ENCODE results near the gene TMOD4. TPM values are rescaled to one million over a fixed set of nuclear protein-coding genes. Genes with fewer than 3 reads are reported as not detected.

The TMOD4 gene
- total RNA-seq (2013; cell fraction: nucleolus; rRNA removed), result not detected in 2 replicates
- total RNA-seq (2014; rRNA removed), result 0.38 and 0.56 TPM in 2 replicates
- total RNA-seq (2014; rRNA removed; fragmentation: Illumina TruSeq; extraction: Trizol), result not detected in 2 replicates
- total RNA-seq (2021), result 1.2 TPM in 1 of 2 replicates, not detected in the other
- polyA plus RNA-seq (2011; ENCODE audit: low read depth), result not detected
- 0.98 and 1.4 TPM in 2 replicates for polyA plus RNA-seq (2011; rRNA removed)
- 0.15 and 0.69 TPM in 2 replicates for polyA plus RNA-seq (2011; cell fraction: cytosol; rRNA removed)
- 2.1 and 2.4 TPM in 2 replicates for polyA plus RNA-seq (2011; cell fraction: nucleus; rRNA removed)
- polyA plus RNA-seq (2012), result 0.39 and 1.8 TPM in 2 replicates
- 0.38 and 1.1 TPM in 2 replicates for polyA plus RNA-seq (2014; fragmentation: Illumina TruSeq; extraction: Trizol)
- polyA plus RNA-seq (2014; fragmentation: Nextera tagmentation; extraction: Ambion mirVana), result under 1 TPM; 0.45 to 0.51 TPM
- 0.41 and 0.43 TPM in 2 replicates for polyA plus RNA-seq (2014; rRNA removed)
- polyA plus RNA-seq (2016; fragmentation: Nextera tagmentation; extraction: Ambion mirVana), result under 1 TPM; 0.30 to 0.50 TPM
- polyA minus RNA-seq (2011; rRNA and poly(A)+ RNA removed), result 3.8 TPM in 1 of 2 replicates, not detected in the other
- polyA minus RNA-seq (2011; cell fraction: cytosol; rRNA and poly(A)+ RNA removed), result not detected in 2 replicates
- polyA minus RNA-seq (2011; cell fraction: nucleus; rRNA and poly(A)+ RNA removed), result not detected in 2 replicates
- Bru-seq, nascent RNA, result percentile 50 among the genes with signal in this experiment
- BruChase-seq, experiment 1, labeled RNA remaining after a 6-hour chase, result percentile 68 among the genes with signal in this experiment
- BruChase-seq, experiment 2, labeled RNA remaining after a 2-hour chase, result percentile 66 among the genes with signal in this experiment
- long read RNA-seq, experiment 1, result 0 reads
- long read RNA-seq, experiment 2, result 0 reads

GRCh38 chr1:151175863-151176262 is at the start of gene TMOD4:
Gene TMOD4 (minus strand): TSS chr1:151175981. CDS start chr1:151174875, 1,106 bp downstream.
- Histone ChIP-seq H3K79me2 (ENCODE audit: control insufficient read depth, insufficient read depth, low read length) (no peaks in the 10 kb centered on the region), H4K20me1 (ENCODE audit: control insufficient read depth, insufficient read depth) (no peaks in the 10 kb centered on the region; the same call in 1 of the 2 replicates), H3K4me3 (no peak within 1 kb of the TSS), H3K27ac (ENCODE audit: control insufficient read depth, insufficient read depth) (no peak within 1 kb of the TSS), H3K9me3 (replicated peaks; ENCODE audit: control insufficient read depth, insufficient read depth, low read length) (no peaks in the 10 kb centered on the region), H3K4me1 (ENCODE audit: control insufficient read depth, insufficient read depth, low read length) (no peaks in the 10 kb centered on the region), H3K36me3 (ENCODE audit: control insufficient read depth in 2 of 2, insufficient read depth in 2 of 2, low read length in 1 of 2) (peaks cover 13 to 15% of the 10 kb centered on the region in 2 experiments; a peak in 3 of 4 replicates), H3K4me2 (ENCODE audit: control insufficient read depth, insufficient read depth) (no peak within 1 kb of the TSS), H3K27me3 (replicated peaks in 1 of 2; ENCODE audit: control insufficient read depth in 2 of 2, insufficient read depth in 2 of 2, low read length in 1 of 2) (no peaks in the 10 kb centered on the region), H3K9ac (ENCODE audit: control insufficient read depth, insufficient read depth, low read length) (no peak within 1 kb of the TSS), H2AFZ (ENCODE audit: control insufficient read depth, low read depth, low read length) (no peak within 1 kb of the TSS)
- in situ Hi-C loops (cut with MboI), result no loop called here
- TF ChIP-seq SPI1 (IDR thresholded peaks at IDR 0.05; ENCODE audit: borderline replicate concordance, insufficient read depth, low read depth, low read length) (peak; percentile 53; the same call in 1 of the 2 replicates), PML (IDR thresholded peaks at IDR 0.05; ENCODE audit: low read length) (no peak), BHLHE40 (IDR thresholded peaks at IDR 0.05; ENCODE audit: borderline replicate concordance in 1 of 2, low read depth in 2 of 2, low read length in 1 of 2) (no peak)
- TF ChIP-seq, protein P1, sequence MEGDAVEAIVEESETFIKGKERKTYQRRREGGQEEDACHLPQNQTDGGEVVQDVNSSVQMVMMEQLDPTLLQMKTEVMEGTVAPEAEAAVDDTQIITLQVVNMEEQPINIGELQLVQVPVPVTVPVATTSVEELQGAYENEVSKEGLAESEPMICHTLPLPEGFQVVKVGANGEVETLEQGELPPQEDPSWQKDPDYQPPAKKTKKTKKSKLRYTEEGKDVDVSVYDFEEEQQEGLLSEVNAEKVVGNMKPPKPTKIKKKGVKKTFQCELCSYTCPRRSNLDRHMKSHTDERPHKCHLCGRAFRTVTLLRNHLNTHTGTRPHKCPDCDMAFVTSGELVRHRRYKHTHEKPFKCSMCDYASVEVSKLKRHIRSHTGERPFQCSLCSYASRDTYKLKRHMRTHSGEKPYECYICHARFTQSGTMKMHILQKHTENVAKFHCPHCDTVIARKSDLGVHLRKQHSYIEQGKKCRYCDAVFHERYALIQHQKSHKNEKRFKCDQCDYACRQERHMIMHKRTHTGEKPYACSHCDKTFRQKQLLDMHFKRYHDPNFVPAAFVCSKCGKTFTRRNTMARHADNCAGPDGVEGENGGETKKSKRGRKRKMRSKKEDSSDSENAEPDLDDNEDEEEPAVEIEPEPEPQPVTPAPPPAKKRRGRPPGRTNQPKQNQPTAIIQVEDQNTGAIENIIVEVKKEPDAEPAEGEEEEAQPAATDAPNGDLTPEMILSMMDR (IDR thresholded peaks at IDR 0.05 in 2 of 3, conservative IDR thresholded peaks at IDR 0.05 in 1 of 3; ENCODE audit: control insufficient read depth in 2 of 3, extremely low read depth in 1 of 3, insufficient read depth in 1 of 3, low read depth in 3 of 3, low read length in 3 of 3), result peak; percentile 35 to 58 (median 50)
- BruUV-seq (replicated peaks), result no TSS peak
- ChIA-PET RAD21 (ENCODE audit: unreplicated experiment) (interaction anchor here (1.0 kb wide), 1 partner anchor 14 kb away, joined by 3 read pairs; the partner anchor contains the start of gene VPS72), SMC1A (ENCODE audit: uncharacterized antibody, unreplicated experiment) (interaction anchor here (0.7 to 1.0 kb wide), 2 partner anchors 76 to 580 kb away, joined by 3 to 5 read pairs; no protein-coding TSS in a partner anchor), POLR2A (interaction anchor here (0.5 kb wide), 1 partner anchor 166 kb away, joined by 3 read pairs; no protein-coding TSS in a partner anchor), CTCF (interaction anchor here (0.9 to 2.7 kb wide), 5 partner anchors 12 to 105 kb away, joined by 3 to 11 read pairs (median 3); partner anchors contain the start of genes GABPB2 and TNFAIP8L2)
- FAIRE-seq (no peak), ATAC-seq (peak; percentile 89), DNase-seq (ENCODE audit: low read depth, low spot score) (no peak)
- WGBS (ENCODE audit: insufficient coverage, insufficient replicate concordance, low lambda C conversion rate, missing lambda C conversion rate), result 70% methylated on average over 4 of the region's 4 CpGs
- intact Hi-C loops (cut with micrococcal nuclease; ENCODE audit: unreplicated experiment), result no loop called here

Data from GM12878 (cell line).